SH-SY5Y (cell line): ENCODE results near the gene CERS4.

Source experiments
- GATA2 ChIP-seq: IDR thresholded peaks from 2 replicates; pipeline ENCODE4 v1.6.1; 2011; ENCODE audit warnings: mild to moderate bottlenecking, low read depth, low read length
- GATA3 ChIP-seq: IDR thresholded peaks from 2 replicates; pipeline ENCODE4 v1.6.1; 2011; ENCODE audit warnings: low read depth, mild to moderate bottlenecking, low read length, moderate library complexity

DNA sequence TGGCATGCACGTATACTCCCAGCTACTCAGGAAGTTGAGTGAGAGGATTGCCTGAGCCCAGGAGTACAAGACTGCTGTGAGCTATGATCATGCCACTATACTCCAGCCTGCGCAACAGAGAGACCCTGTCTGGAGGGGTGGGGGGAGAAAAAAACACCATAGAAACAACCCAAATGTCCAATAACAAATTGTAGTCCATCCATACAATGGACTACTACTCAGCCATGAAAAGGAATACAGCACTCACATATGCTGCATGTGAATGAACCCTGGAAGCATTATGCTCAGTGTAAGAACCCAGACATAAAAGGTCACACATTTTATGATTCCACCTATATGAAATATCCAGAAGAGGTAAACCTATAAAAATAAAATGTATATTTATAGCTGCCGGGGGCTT is 56.7 kb downstream of the CERS4 start:
- no peak for TF ChIP-seq GATA2
- TF ChIP-seq GATA3 = no peak
